HG03354 (cell line): ENCODE results near the gene EIF3I.

Source experiments
- ATAC-seq: cut with Tn5 transposase; IDR thresholded peaks from one replicate; pipeline ENCODE4 v1.9.1; 2021; ENCODE audit warnings: mild to moderate bottlenecking; ENCODE audit not compliant: unreplicated experiment, poor library complexity, severe bottlenecking

The EIF3I gene

DNA sequence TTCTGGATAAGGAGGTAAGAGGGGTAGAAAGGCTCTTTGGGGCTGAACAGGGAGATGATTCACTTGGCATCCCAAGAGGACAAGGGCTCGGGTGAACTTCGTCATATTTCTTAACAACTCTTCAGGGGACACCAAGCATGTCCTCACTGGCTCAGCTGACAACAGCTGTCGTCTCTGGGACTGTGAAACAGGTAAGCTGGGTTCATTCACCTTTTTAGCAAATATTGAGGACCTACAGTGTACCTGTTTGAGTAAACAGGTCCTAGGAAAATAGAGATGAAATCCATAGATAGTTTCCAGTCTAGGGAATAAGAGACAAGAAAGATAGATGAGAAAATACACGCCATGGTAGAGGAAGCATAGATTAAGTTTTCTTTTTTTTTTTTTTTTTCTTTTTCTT, 2.1 kb downstream of the EIF3I start:
- no peak for ATAC-seq

DNA sequence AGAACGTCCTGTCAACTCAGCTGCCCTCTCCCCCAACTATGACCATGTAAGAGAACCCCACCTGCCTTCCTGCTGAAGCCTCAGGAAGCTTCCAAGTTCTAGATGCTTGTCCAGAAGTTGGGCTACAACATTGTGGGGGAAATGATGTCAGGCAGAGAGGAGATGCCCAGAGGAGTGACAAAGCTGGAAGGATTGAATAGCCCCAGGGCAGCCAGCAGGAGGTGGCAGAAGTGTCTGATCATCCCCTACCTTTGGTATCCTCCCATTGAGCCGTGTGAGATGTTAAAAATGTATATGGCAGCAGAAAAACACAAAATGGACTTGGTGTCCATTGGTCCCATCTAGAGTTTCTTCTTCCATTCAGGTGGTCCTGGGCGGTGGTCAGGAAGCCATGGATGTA, 6.6 kb downstream of the EIF3I start:
- no peak for ATAC-seq

DNA sequence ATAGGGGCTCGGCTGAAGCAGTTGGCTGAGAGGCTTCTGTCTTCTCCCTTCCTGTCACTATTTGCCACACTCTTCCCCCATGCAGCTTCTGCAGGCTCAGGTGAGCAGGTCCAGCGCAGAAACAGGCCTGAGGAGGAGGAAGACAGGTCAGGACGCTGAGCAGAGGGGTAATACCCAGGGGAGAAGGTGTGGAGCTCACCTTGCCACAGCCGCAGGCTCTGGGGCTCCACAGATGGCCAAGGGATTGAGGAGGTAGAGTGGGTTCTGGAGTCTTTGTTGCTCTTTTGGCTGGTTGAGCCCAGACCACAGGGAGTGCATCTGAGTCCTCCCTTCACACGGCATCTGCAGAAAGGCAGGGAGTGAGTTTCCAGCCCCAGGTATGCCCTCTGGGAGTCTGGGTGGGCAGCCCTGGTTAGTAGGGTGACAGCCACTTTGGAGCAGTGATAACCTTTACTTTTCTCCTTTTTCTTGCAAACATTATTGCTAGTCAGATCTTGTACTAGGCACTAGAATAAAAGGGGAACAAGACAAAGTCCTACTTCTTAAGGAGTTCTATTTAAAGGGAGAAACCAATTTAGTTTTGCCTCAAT, 9.7 kb downstream of the EIF3I start:
- no peak for ATAC-seq

DNA sequence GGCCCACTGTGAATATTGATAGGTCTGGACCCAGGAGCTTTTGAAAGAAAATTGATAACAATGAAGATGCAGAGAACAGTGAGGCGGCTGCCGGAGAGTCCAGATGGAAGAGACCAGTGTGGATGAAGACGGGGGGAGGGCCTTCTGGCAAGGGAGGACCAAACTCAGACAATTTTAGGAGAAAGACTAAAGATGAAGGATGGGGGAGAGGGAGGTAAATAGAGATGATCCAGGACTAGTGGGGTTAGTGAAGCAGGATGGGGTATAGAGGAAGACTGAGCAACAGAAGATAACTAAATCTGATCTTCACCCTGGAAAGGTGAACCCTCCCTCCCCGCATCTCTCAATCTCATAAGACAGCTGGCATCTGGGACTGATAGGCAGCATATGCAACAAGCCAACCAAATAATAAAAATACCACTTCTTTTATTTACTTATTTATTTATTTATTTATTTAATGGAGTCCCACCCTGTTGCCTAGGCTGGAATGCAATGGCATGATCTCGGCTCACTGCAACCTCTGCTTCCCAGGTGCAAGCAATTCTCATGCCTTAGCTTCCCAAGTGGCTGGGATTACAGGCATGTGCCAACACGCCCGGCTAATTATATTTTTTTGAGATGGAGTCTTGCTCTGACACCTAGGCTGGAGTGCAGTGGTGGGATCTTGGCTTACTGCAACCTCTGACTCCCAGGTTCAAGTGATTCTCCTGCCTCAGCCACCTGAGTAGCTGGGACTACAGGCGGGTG, 10.5 kb downstream of the EIF3I start:
- no peak for ATAC-seq

DNA sequence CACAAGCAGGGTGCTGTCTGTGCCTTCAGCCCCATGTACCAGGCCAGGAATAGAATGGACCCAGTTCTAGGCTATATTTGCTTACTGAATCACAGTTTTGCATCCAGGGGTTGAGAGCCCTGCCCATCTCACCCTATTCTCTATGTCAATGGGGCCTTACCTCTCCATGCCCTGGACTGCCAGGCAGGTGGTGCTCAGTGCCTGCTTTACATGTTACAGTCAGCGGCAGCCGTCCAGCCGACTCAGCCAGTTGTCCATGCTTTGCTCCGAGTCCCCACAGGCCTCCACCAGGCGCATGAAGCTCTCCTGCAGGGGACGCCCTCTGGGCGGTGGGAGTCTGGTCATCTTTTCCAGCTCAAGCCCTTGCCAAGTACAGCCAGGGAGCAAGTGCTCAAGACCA, 12.6 kb downstream of the EIF3I start:
- ATAC-seq = no peak

DNA sequence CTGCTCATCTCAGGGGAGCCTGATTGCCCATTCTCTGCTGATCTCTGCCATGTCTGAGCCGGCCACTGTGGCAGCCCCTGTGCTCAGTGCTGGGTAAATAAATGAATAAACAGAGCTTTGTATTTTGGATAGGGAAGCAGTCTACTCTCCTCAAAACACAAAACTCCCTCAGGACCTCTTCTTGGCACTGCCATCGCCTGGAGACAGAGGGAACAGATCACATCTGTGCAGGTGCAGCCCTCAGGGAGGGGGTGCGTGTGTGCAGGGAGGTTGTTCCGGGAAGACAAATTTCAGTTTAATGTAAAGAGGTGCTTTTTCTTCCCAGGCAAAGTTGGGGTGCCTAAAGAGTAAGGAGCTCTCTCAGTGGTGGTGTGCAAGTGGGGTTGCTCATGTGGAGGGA, 17.1 kb downstream of the EIF3I start:
- no peak for ATAC-seq

DNA sequence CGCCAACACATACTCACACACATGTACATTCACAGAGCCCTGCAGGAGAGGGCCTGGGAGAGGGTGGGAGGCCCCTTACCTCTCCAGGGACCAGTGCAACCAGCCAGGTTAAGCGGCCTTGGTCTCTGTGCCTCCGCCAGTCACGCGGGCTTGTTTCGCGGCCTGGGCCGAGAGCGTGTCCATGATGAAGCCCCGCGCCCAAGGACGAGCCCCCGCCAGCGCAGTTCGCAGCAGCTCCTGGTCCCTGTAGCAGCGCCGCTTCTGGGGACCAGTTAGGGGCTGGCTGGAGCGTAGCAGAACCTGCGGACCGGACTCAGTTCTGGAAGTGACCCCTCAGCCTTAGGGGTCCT, 17.6 kb downstream of the EIF3I start:
- ATAC-seq = no peak

DNA sequence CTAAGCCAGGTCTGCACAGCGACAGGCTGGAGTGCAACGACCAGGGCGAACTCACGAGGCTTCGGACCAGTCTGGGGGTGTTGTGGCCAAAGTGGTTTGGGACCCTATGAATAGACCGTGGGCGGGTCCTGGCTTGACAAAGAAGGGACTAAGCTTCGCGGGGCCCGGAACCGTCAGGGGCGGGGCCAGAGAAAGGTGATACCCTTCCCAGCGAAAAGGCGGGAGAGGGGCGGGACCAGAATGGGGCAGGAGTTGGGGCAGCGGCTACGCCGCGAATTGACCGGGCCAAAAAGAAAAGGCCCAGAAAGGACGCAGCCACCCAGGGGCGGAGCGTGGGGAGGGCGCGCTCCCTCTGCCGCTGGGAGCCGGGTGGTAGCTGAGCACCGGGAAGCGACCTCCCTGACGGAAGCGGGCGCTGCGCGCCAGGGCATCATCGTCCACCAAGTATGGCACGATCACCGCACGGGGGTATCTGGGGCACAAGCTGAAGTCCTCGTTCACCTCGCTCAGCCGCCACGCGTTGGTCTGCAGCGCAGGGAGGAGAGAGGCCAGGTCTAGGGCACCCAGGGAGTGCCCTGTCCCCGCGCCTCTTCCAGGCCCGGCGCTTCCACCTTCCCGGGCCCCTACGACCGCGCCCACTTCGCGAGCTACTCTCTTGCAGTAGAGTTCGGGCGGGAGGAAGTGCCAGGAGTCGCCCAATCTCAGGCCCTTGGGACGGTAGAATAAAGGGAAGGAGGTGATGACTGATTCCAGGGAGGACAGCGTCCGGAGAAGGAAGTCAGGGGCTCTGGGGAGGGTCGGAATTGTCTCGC, 18.1 kb downstream of the EIF3I start:
- ATAC-seq = peak; percentile 30

DNA sequence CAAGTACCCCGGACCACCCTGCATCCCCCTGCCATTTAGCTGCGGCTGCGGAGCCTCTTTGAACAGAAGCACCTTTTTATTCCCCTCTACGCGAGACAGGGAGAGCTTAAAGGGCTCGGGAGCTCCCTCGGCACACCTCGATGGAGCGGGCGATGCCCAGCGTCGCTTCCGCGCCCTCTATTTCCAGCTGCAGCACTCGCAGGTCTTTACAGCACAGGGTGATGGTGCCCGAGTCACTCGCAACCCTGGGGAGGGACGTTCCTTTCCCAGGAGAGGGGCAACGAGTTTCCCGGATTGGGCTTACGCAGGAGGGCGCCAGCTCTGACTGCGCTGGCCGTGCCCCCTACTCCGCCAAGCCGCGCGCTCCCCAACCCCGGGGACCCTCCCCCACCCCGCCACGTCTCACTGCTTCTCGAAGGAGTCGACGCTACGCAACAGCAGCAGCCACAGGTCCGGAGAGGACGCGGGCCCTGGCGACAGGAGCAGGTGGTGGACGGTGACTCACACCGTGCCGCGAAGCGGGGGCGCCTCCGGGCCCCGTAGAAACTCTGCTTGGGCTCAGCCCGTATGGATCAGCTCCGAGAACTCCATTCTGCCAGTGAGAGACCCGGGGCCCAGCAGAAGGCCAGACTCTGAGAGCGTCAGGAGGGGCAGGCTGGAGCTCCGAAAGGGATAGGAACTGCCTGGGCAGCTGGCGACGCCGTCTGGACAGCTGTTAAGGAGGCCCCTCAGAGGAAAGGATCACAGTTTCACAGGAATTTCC, 19.0 kb downstream of the EIF3I start:
- ATAC-seq = peak; percentile 42

DNA sequence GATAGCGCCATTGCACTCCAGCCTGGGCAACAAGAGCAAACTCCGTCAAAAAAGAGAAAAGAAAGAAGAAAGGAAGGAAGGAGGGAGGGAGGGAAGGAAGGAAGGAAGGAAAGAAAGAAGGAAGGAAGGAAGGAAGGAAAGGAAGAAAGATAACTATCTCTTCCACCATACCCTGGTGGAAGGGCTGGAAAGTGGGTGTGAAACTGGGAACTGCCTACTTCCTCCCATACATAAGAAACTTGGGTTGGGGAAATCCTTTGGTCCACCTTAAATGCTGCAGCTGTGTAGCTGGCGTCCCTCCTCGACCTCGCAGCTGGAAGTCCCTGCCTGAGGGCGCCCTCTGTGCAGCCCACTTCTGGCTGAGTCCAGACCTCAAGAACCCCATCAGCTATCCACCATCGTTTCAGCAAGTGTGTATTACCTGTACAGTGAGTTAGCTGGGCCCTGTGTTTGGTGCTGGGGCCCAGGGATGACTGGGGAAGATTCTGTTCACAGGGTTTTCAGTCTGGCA, 20.2 kb downstream of the EIF3I start:
- no peak for ATAC-seq

DNA sequence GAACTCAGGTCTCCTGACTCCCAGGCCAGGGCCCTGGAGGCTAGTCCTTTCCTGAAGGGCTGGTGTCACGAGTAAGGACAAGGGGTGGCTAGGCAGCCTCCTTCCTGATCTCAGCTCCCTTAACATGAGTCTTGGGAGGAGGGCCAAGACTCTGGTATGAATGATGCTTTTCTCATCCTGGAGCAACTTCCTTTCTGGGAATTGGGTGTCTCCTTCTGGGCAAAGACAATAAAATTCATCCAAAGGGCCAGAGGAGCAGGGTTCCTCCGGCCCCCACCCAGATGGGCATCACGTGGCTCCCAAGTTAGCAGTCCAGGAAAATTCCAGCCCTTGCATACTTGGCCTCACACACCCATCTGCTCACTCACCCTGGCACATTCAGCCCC, 24.7 kb downstream of the EIF3I start, which contains the start of gene FAM167B:
Gene FAM167B (plus strand): TSS at position 335 of the 386 bp plus-strand sequence. CDS start 200 bp downstream, outside the sequence.
- no peak for ATAC-seq

DNA sequence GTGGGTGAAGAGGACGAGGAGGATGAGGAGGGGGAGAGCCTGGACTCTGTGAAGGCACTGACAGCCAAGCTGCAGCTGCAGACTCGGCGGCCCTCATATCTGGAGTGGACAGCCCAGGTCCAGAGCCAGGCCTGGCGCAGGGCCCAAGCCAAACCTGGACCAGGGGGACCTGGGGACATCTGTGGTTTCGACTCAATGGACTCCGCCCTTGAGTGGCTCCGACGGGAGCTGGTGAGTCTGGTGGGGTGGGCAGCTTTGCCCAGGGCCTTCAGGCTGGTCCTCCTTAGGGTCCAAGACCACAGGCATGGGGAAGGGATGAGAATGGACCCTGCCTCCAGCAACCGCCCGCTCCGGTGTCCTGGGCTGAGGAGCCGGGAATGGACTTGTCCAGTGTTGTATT, 25.2 kb downstream of the EIF3I start:
- no peak for ATAC-seq

DNA sequence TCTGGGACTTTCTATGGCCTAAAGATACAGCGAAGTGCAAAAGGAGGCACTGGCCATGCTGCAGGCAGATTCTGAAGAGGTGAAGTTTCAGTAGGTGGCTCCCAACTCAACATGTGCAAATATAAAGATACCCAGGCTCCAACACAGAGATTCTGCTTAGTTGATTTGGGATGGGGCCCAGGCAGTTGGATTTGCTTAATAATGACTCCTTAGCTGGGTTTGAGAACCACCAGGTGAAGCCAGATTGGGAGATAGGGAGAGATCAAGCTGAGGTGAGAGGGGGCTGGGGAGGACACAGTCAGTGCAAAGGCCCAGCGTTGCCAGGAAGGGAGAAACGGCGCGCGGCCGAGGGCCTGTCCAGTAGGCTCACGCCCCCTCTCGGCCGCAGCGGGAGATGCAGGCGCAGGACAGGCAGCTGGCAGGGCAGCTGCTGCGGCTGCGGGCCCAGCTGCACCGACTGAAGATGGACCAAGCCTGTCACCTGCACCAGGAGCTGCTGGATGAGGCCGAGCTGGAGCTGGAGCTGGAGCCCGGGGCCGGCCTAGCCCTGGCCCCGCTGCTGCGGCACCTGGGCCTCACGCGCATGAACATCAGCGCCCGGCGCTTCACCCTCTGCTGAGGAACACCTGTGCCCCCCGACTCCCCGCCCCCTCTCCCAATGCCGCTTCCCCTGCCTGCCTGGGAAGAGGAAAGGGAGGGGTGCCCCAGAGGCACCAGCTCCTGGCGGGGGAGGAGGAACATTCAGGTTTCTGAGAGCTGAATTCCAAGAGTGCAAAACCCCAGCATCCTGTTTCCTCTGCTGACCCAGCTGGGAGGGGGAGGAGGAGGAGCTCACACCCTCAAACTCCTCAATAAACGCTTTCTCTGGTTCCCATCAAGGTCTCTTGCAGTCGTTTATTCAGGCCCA, 26.0 kb downstream of the EIF3I start:
- ATAC-seq = peak; percentile 42

DNA sequence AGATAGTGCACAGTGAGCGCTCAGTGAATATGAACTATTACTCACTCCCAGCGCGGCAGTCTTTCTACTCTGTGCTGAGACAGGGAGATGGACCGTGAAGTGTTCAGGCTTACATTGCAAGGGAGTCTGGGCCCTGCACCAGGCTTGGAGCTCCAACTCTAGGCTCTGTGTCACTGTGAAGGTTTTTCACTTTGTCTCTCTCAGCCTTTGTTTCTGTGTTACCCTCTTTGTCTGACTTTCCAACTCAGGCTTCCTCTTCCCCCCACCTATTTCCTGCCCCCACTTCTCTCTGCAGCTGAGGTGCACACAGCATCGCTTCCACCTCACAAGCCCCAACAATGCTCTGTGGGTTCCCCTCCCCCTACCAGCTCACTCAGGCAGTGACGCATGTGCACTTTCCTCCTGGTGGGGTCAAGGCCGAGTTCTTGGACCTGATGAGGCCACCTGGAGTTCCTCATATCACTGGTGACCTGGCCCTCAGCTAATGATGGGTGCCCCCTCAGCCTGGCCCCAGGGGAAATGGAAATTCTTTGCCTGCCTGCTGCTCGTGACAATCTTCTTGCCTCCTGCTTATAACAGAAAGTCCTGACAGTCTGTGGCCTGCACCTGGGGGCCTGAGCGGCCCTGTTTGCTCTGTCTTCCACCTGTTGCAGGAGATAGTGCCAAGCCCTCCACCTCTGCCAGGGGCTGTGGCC, 27.8 kb downstream of the EIF3I start:
- ATAC-seq = peak; percentile 64

DNA sequence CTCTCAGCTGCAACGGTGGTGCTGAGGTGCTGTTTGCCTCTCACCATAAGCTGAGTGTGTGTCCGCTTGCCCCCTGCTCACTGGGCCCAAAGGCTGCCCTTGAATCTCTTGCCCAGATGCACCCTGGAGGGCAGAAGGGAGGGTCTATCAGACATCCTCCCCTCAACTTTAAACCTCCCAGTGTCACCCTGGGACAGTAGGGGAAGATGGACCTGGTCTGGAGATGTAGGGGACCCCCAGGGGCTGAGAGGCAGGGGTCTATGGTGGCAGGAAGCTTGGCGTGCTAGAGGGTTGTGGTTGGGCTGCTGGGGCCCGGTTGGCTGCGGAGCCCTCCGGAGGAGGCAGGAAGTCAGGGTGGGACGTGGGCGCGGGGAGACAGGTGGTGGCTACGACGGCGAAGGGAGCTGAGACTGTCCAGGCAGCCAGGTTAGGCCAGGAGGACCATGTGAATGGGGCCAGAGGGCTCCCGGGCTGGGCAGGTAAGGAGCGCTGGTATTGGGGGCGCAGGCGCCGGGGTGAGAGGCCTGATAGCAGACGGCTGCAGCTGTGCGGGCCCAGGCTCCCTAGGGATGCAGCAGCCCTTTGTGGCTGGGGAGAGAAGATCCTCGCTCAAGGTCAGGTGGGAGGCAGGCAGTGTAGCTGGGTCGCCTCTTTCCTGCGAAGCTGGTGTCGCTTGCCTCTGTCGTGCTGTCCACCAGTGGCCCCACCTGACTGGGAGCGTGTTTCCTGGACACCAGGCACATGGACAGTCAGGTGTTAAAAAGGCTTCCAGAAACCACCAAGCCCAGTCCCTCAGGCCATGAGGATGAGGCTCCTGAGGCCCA, 28.9 kb downstream of the EIF3I start, which contains the start of gene LCK:
Gene LCK (plus strand): TSS at position 373 of the 824 bp plus-strand sequence. CDS start 23,065 bp downstream, outside the sequence.
- ATAC-seq = peak; percentile 28

DNA sequence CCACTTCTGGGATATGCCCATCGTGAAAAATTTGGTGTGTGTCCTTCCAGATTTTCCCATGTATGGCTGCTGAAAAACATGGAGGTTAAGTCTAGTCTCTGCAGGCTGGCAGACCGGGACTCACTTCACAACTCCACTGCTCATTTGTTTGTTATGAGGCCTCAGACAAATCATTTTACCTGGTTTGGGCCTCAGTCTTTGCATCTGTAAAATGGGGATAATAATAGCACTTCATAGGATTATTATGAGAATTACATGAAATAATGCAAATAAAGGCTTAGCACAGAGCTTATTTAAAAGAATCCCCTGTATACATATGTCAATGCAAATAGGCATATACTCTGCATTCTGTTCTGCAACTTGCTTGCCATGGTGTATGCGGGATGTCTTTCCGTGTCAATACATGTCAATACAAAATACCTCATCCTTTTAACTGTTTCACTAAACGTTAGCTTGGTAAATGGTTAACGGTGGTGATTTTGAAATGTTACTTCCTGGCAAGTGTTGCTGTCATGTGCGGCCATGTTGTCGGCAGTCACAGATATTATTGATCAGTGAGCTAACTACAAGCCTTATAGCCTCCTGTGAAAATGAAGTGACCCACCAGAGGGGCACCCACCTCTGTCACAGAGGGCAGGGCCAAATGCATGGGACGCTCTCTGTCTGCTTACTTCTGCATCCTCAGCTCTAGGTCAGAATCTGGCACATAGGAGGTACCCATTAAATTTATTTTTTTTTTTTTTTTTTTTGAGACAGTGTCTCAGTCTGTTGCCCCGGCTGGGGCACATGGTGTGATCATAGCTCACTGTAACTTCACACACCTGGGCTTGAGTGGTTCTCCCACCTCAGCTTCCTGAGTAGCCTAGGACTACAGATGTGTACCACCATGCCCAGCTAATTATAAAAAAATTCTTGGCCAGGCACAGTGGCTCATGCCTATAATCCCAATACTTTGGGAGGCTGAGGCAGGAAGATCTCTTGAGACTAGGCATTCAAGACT, 33.2 kb downstream of the EIF3I start:
- peak; percentile 31 for ATAC-seq
